Measurements from ENCODE around the gene PRKCB.

Gene PRKCB

GRCh38 chr16:24046442-24046841, 210.7 kb downstream of the PRKCB start:
- no peak for DNase-seq (ENCODE audit: low spot score)

GRCh38 chr16:24049113-24049512, 213.3 kb downstream of the PRKCB start:
- DNase-seq (ENCODE audit: low spot score): no peak

GRCh38 chr16:24051125-24051524, 215.3 kb downstream of the PRKCB start:
- no peak for DNase-seq (ENCODE audit: low spot score)

- no peak for DNase-seq (ENCODE audit: low spot score)
Observed at GRCh38 chr16:24052329-24053098, 216.7 kb downstream of the PRKCB start.

GRCh38 chr16:24053099-24053946, 217.5 kb downstream of the PRKCB start:
- no peak for DNase-seq (ENCODE audit: low spot score)

DNA sequence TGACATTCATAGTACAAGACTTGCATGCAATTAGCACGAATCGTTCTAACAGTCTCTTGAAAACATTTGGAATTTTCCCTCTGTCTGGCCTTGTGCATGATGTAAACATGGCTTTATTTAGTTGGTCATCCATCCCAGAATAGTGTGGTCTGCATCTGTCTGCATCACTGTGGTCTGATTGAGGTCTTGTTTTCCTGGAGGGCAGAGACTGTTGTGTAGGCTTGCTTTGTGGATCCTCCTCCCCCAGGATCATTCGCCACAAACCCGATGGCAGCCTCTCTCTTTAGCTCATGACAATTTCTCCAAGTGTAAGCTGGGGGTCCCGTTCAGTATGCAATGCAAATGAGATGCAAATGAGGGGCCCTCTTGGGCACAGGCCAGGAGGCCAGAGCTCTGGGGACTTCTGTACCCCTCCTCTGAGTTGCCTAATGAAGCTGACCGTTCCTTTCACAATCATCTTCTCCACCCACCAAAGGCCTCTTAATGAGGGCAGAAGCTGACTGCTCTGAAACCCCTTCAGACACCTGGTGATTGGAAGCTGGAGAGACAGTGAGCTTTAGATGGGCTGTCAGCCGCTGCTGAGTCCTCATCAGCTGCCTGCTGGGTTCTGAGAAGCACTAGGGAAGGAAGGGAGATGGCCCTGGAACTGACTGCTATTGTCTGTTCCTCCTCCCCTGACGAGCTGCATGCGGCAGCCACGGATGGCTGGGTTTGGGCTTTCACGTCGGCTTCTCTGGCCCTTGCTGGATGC, 219.1 kb downstream of the PRKCB start:
- no peak for DNase-seq (ENCODE audit: low spot score)

DNA sequence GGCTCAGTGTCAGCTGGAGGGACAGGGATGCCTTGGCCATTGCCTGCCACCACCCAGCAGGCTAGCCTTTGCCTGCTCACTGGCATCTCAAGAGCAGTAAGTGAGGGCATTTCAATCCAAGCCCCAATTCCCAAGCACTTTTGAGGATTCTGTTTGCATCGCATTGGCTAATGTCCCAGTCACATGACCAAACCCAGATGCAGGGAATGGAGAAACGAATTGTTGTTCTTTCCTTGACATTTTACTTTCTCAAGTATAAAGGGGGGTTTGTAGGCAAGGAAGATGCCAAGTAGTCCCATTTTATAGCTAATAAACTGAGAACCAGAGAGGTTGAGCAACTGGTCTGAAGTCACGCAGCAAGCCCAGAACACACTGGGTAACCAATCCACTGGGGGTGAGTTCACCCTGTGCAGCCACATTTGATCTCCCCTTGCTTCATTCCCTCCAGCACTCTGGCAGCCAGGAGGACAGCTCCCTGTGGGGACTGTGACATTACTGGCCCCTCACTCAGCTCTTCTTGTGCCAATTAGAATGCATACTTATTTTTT, 226.6 kb downstream of the PRKCB start:
- no peak for DNase-seq (ENCODE audit: low spot score)

GRCh38 chr16:24069036-24069590, 233.3 kb downstream of the PRKCB start:
- no peak for DNase-seq (ENCODE audit: low spot score)

GRCh38 chr16:24070851-24071250, 235.1 kb downstream of the PRKCB start:
- peak; percentile 93 for DNase-seq (ENCODE audit: low spot score)

- DNase-seq (ENCODE audit: low spot score): peak; percentile 23
Observed at GRCh38 chr16:24071666-24072360, 236.0 kb downstream of the PRKCB start.

DNA sequence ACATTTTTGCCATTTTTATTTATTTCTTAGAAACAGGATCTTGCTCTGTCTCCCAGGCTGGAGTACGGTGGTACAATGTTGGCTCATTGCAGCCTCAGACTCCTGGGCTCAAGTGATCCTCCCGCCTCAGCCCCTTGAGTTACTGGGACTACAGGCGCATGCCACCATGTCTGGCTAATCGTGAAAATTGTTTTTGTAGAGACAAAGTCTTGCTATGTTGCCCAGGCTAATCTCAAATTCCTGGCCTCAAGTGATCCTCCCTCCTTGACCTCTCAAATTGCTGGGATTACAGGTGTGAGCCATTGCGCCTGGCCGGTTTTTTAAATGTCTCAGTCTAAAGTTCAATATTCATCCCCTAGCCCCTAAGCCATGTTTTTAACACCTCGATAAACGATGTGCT, 237.5 kb downstream of the PRKCB start:
- no peak for DNase-seq (ENCODE audit: low spot score)

GRCh38 chr16:24074574-24074973, 238.8 kb downstream of the PRKCB start:
- no peak for DNase-seq (ENCODE audit: low spot score)

DNA sequence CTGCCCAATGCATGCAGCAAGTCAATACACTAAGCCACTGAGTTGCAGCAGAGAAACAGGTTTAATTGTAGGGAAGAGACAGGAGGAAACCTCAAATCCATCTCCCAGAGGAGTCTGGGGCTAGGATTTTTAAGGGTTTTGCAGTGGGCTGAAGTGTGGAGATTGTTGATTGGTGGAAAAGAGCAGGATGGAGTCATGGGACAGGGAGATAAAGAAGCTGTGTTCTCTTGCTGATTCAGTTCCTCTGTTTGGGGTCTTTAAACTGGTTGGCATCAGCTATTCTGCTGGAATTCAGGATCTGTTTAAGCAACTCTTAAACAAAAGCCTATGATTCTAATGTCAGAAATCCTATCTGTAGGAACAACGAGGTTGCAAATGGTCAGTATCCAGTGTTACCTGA, 239.5 kb downstream of the PRKCB start:
- DNase-seq (ENCODE audit: low spot score): no peak

DNA sequence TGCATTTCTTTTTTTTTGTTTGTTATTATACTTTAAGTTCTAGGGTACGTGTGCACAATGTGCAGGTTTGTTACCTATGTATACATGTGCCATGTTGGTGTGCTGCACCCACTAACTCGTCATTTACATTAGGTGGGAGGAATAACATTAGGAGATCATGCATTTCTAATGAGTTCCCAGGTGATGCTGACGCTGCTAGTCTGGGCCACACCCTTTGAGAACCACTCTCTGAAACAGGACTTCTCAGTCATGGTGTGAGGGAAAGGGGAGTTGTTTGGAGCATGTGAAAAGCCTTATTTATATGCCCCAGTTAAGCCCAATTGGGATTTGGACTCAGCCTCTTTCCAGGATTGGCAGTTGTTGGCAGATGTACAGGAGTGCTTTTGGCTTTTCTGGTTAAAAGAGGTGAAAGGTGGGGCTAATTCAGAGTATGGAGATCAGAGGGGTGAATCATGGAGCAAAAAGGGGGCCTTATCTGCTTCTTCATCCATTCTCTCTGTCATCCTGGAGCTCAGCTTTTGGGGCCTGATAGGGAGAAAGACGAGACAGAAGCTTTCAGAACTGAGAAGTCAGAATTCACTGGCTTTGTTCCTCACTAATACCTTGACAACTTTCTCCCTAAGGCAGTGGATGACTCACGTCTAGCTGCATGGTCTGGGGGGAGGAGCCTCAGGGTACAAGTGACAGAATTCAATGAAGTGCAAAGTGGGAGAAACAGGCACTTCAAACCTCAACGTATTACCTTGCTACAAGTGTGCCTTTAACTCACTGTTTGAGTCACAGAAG, 240.3 kb downstream of the PRKCB start:
- DNase-seq (ENCODE audit: low spot score): peak; percentile 49

DNA sequence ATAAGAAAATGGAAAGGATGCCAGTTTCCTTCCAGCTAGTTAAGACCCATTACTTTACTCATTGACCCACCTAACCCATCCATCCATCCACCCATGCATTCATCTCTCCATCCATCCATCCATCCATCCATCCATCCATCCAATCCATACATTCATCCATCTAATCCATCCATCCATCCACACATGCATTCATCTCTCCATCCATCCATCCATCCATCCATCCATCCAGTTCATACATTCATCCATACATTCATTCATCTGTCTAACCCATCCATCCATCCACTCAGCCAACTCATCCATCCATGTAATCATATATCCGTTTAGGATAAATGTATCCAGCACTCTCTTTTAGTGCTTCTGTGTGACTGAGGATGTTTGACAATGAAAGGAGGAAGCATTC, 241.5 kb downstream of the PRKCB start:
- no peak for DNase-seq (ENCODE audit: low spot score)

GRCh38 chr16:24077966-24078365, 242.2 kb downstream of the PRKCB start:
- no peak for DNase-seq (ENCODE audit: low spot score)

- DNase-seq (ENCODE audit: low spot score): no peak
Observed at GRCh38 chr16:24085666-24086065, 249.9 kb downstream of the PRKCB start.

GRCh38 chr16:24087891-24088410, 252.2 kb downstream of the PRKCB start:
- DNase-seq (ENCODE audit: low spot score): no peak

DNA sequence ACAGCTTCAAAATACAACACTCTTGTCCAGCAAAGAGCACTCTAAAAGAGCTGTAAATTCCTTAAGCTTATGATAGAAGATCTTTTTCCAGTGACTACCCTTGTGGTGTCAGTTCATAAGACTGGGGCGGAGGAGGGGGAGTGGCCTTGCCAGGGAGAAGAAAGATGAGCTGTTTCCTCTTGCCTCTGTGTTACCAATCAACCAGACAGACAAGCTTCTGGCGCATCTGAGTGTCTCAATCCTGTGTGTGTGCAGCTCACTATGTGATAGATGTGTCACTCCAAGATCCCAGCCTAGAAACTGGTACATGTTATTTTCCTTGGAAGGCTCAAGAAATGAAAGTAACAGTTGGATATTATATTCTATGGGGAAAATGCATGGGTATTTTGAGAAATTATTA, 253.0 kb downstream of the PRKCB start:
- no peak for DNase-seq (ENCODE audit: low spot score)

GRCh38 chr16:24091125-24091524, 255.3 kb downstream of the PRKCB start:
- DNase-seq (ENCODE audit: low spot score): no peak

All from NAMALWA (cell line).